Stimulated activated naive CD4-positive, alpha-beta T cell treated with Interleukin-2 at 50 U/mL for 16 hours (primary cell): ENCODE measurements around the gene NUDT16L1.

Source experiments
- DNase-seq: peaks from one replicate; lab custom pipeline; 2025; lab: John Stamatoyannopoulos, UW

Gene NUDT16L1

GRCh38 chr16:4682616-4683254, 10.6 kb upstream of the NUDT16L1 start:
- no peak for DNase-seq

GRCh38 chr16:4683255-4684057, 9.9 kb upstream of the NUDT16L1 start:
- no peak for DNase-seq

- DNase-seq, result no peak
Measured at GRCh38 chr16:4684058-4684715, 9.2 kb upstream of the NUDT16L1 start.

GRCh38 chr16:4684763-4685162, 8.6 kb upstream of the NUDT16L1 start:
- no peak for DNase-seq

GRCh38 chr16:4685292-4685691, 8.1 kb upstream of the NUDT16L1 start:
- DNase-seq, result no peak

- no peak for DNase-seq
Measured at GRCh38 chr16:4685776-4686496, 7.4 kb upstream of the NUDT16L1 start.

- DNase-seq, result no peak
Measured at GRCh38 chr16:4686497-4687210, 6.7 kb upstream of the NUDT16L1 start.

- no peak for DNase-seq
Measured at GRCh38 chr16:4687416-4687815, 5.9 kb upstream of the NUDT16L1 start.

GRCh38 chr16:4687946-4688673, 5.3 kb upstream of the NUDT16L1 start:
- no peak for DNase-seq

GRCh38 chr16:4688674-4689045, 4.7 kb upstream of the NUDT16L1 start:
- no peak for DNase-seq

GRCh38 chr16:4689091-4689671, 4.2 kb upstream of the NUDT16L1 start:
- DNase-seq, result no peak

GRCh38 chr16:4689864-4690704, 3.3 kb upstream of the NUDT16L1 start:
- no peak for DNase-seq

- no peak for DNase-seq
Measured at GRCh38 chr16:4690946-4691665, 2.3 kb upstream of the NUDT16L1 start.

- no peak for DNase-seq
Measured at GRCh38 chr16:4691666-4692412, 1.5 kb upstream of the NUDT16L1 start.

- no peak for DNase-seq
Measured at GRCh38 chr16:4692460-4693295, 684 bp upstream of the NUDT16L1 start.

- no peak for DNase-seq
Measured at GRCh38 chr16:4693956-4694641, 737 bp downstream of the NUDT16L1 start.
